Measurements from ENCODE around the gene PAQR7. TPM values are rescaled to one million over a fixed set of nuclear protein-coding genes. Genes with fewer than 3 reads are reported as not detected.

The PAQR7 gene
- total and polyA plus RNA-seq, 11 donors, result 1.1 to 5.7 (median 2.0) TPM

GRCh38 chr1:25902462-25902861, 27.0 kb upstream of the PAQR7 start:
- H3K27me3 ChIP-seq, result no peaks in the 10 kb centered on the region
- 89 to 93% (median 92%) methylated on average over 3 of the region's 3 CpGs for WGBS, 4 donors

GRCh38 chr1:25900219-25900618, 24.7 kb upstream of the PAQR7 start:
- Histone ChIP-seq H3K4me1 (peaks cover 0 to 26% (median 14%) of the 10 kb centered on the region in 12 donors), H3K36me3 (peaks cover 0 to 45% (median 36%) of the 10 kb centered on the region in 9 donors), H3K27ac (no peak overlapping the region), H3K4me3 (no peak overlapping the region), H3K9me3 (no peaks in the 10 kb centered on the region), H3K27me3 (no peaks in the 10 kb centered on the region)
- TF ChIP-seq CTCF (IDR thresholded peaks at IDR 0.05), result no peak
- TF ChIP-seq POLR2A (IDR thresholded peaks at IDR 0.05), result no peak
- DNase-seq, result no peak
- ATAC-seq, result no peak
- intact Hi-C loops (cut with DNase I), result loop anchor here in 3 of 10 donors (2.0 to 10.0 kb wide), 3 partner anchors 101 to 265 kb away; partner anchors contain the start of genes C1orf232 (in 1 of the 3), FAM110D (in 1 of the 3) and ZNF593 (in 1 of the 3)
- WGBS, 4 donors, result 87 to 92% (median 90%) methylated on average over 5 of the region's 5 CpGs

More at GRCh38 chr1:25902462-25902861, 27.0 kb upstream of the PAQR7 start:
- TF ChIP-seq CTCF (IDR thresholded peaks at IDR 0.05), result no peak
- TF ChIP-seq POLR2A (IDR thresholded peaks at IDR 0.05), result no peak
- DNase-seq, result no peak
- Histone ChIP-seq H3K36me3 (peaks cover 0 to 45% (median 36%) of the 10 kb centered on the region in 9 donors), H3K9me3 (no peaks in the 10 kb centered on the region), H3K27ac (no peak overlapping the region), H3K4me3 (no peak overlapping the region), H3K4me1 (peaks cover 4 to 30% (median 20%) of the 10 kb centered on the region in 12 donors)
- intact Hi-C loops (cut with DNase I), result loop anchor here in 2 of 10 donors (10.0 kb wide), 2 partner anchors 252 to 262 kb away; partner anchors contain the start of genes C1orf232 (in 1 of the 2), FAM110D (in 1 of the 2) and ZNF593 (in 1 of the 2)
- ATAC-seq, result no peak

GRCh38 chr1:25899792-25900191, 24.3 kb upstream of the PAQR7 start:
- ATAC-seq (no peak), DNase-seq (no peak)
- Histone ChIP-seq H3K4me3 (no peak overlapping the region), H3K4me1 (peaks cover 0 to 26% (median 11%) of the 10 kb centered on the region in 12 donors), H3K27me3 (no peaks in the 10 kb centered on the region), H3K9me3 (no peaks in the 10 kb centered on the region), H3K36me3 (peaks cover 0 to 45% (median 36%) of the 10 kb centered on the region in 9 donors), H3K27ac (no peak overlapping the region)
- no peak for TF ChIP-seq POLR2A (IDR thresholded peaks at IDR 0.05)
- TF ChIP-seq CTCF (IDR thresholded peaks at IDR 0.05), result no peak
- WGBS, 4 donors, result 91 to 92% (median 92%) methylated on average over 6 of the region's 6 CpGs
- intact Hi-C loops (cut with DNase I), result loop anchor here in 4 of 10 donors (2.0 to 10.0 kb wide), 4 partner anchors 101 to 268 kb away; partner anchors contain the start of genes C1orf232 (in 2 of the 4), ZNF593 (in 2 of the 4) and FAM110D (in 1 of the 4)

GRCh38 chr1:25898223-25899015, 22.9 kb upstream of the PAQR7 start:
- Histone ChIP-seq H3K27me3 (no peaks in the 10 kb centered on the region), H3K4me3 (no peak overlapping the region), H3K27ac (no peak overlapping the region), H3K9me3 (no peaks in the 10 kb centered on the region), H3K36me3 (peaks cover 0 to 44% (median 35%) of the 10 kb centered on the region in 9 donors), H3K4me1 (peaks cover 0 to 14% (median 6%) of the 10 kb centered on the region in 12 donors)
- intact Hi-C loops (cut with DNase I), result loop anchor here in 1 of 10 donors (5.0 kb wide), 1 partner anchor 269 kb away; the partner anchor contains the start of genes C1orf232 and ZNF593
- no peak for ATAC-seq
- DNase-seq, result no peak
- TF ChIP-seq CTCF (IDR thresholded peaks at IDR 0.05), result no peak
- no peak for TF ChIP-seq POLR2A (IDR thresholded peaks at IDR 0.05)
- 86 to 92% (median 90%) methylated on average over 11 of the region's 11 CpGs for WGBS, 4 donors

Data from heart left ventricle (tissue), 16 donors.